ENCODE results near the gene PIF1. TPM values are rescaled to one million over a fixed set of nuclear protein-coding genes. Genes with fewer than 3 reads are reported as not detected.

The PIF1 gene
- 12.7 to 21.6 TPM (median 16.5 TPM) in 5 replicates for total RNA-seq (2022; extraction: Qiagen RNA extraction; ENCODE audit: low read depth)

DNA sequence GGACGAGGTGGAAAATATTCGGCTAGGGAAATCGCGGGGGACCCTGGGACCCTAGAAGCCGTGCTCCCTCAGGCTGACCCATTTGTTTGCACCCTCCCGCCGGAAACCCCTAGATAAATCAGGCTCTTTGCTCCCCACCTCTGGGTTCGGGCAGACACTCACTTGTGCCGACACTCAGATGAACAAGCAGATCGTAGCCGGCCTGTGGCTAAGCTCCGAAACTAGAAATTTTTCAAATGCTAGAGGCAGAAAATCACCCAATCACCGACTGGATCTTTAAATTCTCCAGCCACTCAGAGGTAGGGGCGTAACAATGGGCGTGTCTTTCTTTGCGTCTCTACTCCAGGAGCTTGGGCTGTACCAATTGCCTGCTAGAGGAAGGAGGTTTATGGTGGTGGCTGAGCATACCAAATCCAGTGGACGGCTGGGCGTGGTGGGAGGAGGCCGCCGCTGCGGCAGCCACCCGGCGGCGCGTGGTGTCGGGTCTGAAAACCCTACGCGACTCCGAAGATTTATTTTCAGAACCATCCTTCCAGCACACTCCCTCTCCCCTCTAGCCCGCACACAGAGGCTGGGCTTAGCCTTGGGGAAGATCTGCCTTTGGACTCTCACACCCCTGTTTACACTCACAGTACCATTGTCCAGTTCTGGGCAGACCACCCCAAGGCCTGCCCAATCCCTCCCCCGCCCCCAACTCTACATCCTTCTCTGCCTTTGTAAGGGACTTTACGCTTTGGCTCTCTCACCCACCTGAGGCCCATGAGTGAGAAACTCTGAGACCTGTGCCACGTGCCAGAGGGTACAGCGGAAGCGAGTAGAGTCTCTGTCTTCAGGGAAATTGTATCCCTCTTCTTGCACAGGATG is at the start of gene PIF1:
PIF1 (minus strand) TSS at position 217 of the 864 bp plus-strand sequence. CDS start 1,312 bp downstream, outside the sequence.

DNA sequence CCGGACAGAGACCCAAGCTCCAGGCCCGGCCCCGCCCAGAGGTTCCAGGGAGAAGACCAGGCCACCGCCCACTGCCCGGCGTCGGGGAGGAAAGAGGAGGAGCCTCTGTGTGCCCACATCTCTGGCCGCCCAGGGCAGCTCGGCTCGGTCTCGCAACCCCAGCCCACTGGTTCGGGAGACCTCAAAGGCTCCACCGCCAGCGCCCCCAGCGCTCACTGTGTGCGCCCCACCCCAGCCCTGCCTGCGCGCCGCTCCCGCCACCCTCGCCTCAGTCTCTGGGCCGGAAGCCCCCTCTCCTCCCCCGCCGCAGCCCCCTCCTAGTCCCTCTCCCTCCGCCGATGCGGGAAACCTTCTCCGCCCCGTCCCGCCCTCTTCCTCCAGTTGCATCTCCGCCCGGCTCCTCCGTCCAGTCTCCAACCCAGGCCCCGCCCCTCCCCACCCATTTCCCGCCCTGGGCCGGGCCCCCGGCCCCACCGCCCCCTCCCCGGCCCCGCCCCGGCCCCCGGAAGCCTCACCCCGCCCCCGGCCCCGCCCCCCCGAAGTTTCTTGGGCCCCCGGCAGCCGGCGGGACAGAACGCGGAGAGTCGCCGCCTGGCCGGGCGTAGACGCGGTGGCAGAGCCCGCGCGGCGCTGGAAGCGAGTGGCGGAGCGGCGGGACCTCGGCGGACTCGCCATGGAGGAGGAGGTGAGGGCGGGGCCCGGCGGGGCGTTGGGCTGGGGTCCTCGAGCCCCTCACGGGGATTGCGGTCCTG is 16.1 kb upstream of the PIF1 start, which contains the start of gene PLEKHO2:
PLEKHO2 (plus strand) TSS at position 572 of the 752 bp plus-strand sequence; CDS start at position 674, 102 bp downstream.

DNA sequence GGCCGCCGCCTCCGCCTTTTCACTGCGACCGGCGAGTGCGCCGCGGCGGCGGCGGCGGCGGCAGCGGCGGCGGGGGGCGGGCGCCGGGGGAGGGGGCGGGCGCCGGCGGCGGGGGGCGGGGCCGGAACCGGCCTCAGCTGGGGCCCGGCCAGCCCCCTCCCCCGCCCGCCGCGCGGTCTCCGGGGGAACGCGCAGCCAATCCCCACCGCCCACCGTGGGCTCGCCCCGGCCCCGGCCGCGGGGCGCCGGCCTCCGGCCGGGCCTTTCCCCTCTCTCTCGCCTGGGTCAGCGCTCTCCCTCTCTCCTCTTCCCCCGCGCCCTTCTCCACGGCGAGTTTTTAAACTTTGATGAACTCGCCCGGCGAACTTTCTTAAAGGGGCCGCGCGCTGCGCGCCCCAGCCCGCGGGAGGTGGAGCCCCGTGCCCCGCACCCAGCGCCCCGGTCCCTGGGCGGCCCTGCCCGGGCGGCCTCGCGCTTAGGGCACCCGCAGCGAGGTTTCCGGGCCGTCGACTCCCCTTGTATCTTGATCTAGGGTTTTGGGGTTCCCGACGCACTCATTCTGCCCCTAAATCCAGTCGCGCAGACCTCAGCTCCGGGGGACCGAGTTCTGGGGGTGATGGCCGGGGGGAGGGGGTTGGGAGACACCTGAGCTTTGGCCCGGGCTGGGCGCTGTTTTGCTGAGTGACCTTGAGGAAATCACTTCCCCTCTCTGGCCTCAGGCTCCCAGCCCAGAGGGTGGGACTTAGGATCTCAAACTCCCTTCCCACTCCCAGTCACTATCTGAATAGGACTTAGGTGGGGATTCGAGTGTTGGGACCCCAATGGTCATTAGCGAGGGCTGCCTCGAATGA is 49.7 kb downstream of the PIF1 start, which contains the start of gene RBPMS2:
RBPMS2 (minus strand) TSS at position 39 of the 851 bp plus-strand sequence. CDS start 270 bp downstream, outside the sequence.

Other genes with a start within 250 kb of the PIF1 start
- 6.1 to 8.9 TPM (median 7.1 TPM) in 5 replicates for gene RBPMS2, start 50.1 kb downstream of the PIF1 start, total RNA-seq (2022; extraction: Qiagen RNA extraction; ENCODE audit: low read depth)
- gene PLEKHO2, start 16.3 kb upstream of the PIF1 start, total RNA-seq (2022; extraction: Qiagen RNA extraction; ENCODE audit: low read depth) = 5.7 to 6.5 TPM (median 6.1 TPM) in 5 replicates
- 1.5 to 1.9 TPM (median 1.7 TPM) in 5 replicates for gene ANKDD1A, start 86.3 kb upstream of the PIF1 start, total RNA-seq (2022; extraction: Qiagen RNA extraction; ENCODE audit: low read depth)
- gene SPG21, start 164.3 kb upstream of the PIF1 start, total RNA-seq (2022; extraction: Qiagen RNA extraction; ENCODE audit: low read depth) = 111 to 131 TPM (median 127 TPM) in 5 replicates
- gene MTFMT, start 204.0 kb upstream of the PIF1 start, total RNA-seq (2022; extraction: Qiagen RNA extraction; ENCODE audit: low read depth) = 20.3 to 30.4 TPM (median 25.6 TPM) in 5 replicates
- gene SLC51B, start 219.7 kb upstream of the PIF1 start, total RNA-seq (2022; extraction: Qiagen RNA extraction; ENCODE audit: low read depth) = 17.5 to 21.2 TPM (median 19.5 TPM) in 5 replicates
- 0.08 to 0.13 TPM (median 0.10 TPM) in 5 replicates for gene RASL12, start 242.3 kb upstream of the PIF1 start, total RNA-seq (2022; extraction: Qiagen RNA extraction; ENCODE audit: low read depth)